HG03442 (cell line): Measurements from ENCODE around the gene SDS.

Experiments used
- ATAC-seq: cut with Tn5 transposase; IDR thresholded peaks from one replicate; pipeline ENCODE4 v1.9.1; 2021; ENCODE audit warnings: mild to moderate bottlenecking, moderate library complexity; ENCODE audit not compliant: unreplicated experiment

SDS gene

GRCh38 chr12:113403435-113404415 is at the start of gene SDS:
Gene SDS, minus strand, starts transcription at chr12:113403887. Its CDS starts 4,179 bp downstream, at chr12:113399708.
- no peak for ATAC-seq

GRCh38 chr12:113453330-113453729 is 49.6 kb upstream of the SDS start:
- ATAC-seq: no peak

- ATAC-seq: no peak
Observed at GRCh38 chr12:113452458-113452857, 48.8 kb upstream of the SDS start.

- ATAC-seq: no peak
Observed at GRCh38 chr12:113449839-113450238, 46.2 kb upstream of the SDS start.

- no peak for ATAC-seq
Observed at GRCh38 chr12:113449299-113449698, 45.6 kb upstream of the SDS start.

- ATAC-seq: no peak
Observed at GRCh38 chr12:113448873-113449272, 45.2 kb upstream of the SDS start.

- no peak for ATAC-seq
Observed at GRCh38 chr12:113445544-113446171, 42.0 kb upstream of the SDS start.

- ATAC-seq: no peak
Observed at GRCh38 chr12:113443030-113443539, 39.4 kb upstream of the SDS start.

- ATAC-seq: no peak
Observed at GRCh38 chr12:113440947-113441782, 37.5 kb upstream of the SDS start.

GRCh38 chr12:113440336-113440735 is 36.6 kb upstream of the SDS start:
- no peak for ATAC-seq

GRCh38 chr12:113439606-113440030 is 35.9 kb upstream of the SDS start:
- no peak for ATAC-seq

- ATAC-seq: no peak
Observed at GRCh38 chr12:113439301-113439597, 35.6 kb upstream of the SDS start.

GRCh38 chr12:113438523-113439300 is 35.0 kb upstream of the SDS start:
- no peak for ATAC-seq

GRCh38 chr12:113437729-113438100 is 34.0 kb upstream of the SDS start:
- no peak for ATAC-seq

- ATAC-seq: no peak
Observed at GRCh38 chr12:113436993-113437728, 33.5 kb upstream of the SDS start.

- ATAC-seq: no peak
Observed at GRCh38 chr12:113436586-113436985, 32.9 kb upstream of the SDS start.

GRCh38 chr12:113435367-113435766 is 31.7 kb upstream of the SDS start:
- ATAC-seq: no peak

- ATAC-seq: no peak
Observed at GRCh38 chr12:113432986-113433385, 29.3 kb upstream of the SDS start.

- no peak for ATAC-seq
Observed at GRCh38 chr12:113428482-113428881, 24.8 kb upstream of the SDS start.

GRCh38 chr12:113427882-113428281 is 24.2 kb upstream of the SDS start:
- no peak for ATAC-seq
